Neural cell (in vitro differentiated cells): ENCODE measurements around the gene C1orf167. TPM values are rescaled to one million over a fixed set of nuclear protein-coding genes. Genes with fewer than 3 reads are reported as not detected.

Experiments
- H2AFZ ChIP-seq: fragments of 200-600, 300-800 bp; sonication (generic), shearing (Covaris generic); 2 replicates; pipeline ENCODE4 v1.6.0; 2014; ENCODE audit warnings: low read depth, mild to moderate bottlenecking, antibody characterized with exemption, low read length, moderate library complexity
- H3F3A ChIP-seq: fragments of 200-600 bp; shearing (Covaris generic); 2 replicates; pipeline ENCODE4 v1.6.1; 2016; ENCODE audit warnings: mild to moderate bottlenecking, moderate library complexity, mixed read lengths, antibody characterized with exemption, low read length; ENCODE audit not compliant: insufficient read depth, poor library complexity, severe bottlenecking
- H3K27ac ChIP-seq: fragments of 200-600, 300-800 bp; sonication (generic), shearing (Covaris generic); 2 replicates; pipeline ENCODE4 v1.5.1; 2014; ENCODE audit warnings: mild to moderate bottlenecking, low read length, moderate library complexity
- H3K27me3 ChIP-seq: fragments of 300-800, 200-600 bp; sonication (generic), shearing (Covaris generic); 2 replicates; pipeline ENCODE4 v1.6.0; 2014; ENCODE audit warnings: mild to moderate bottlenecking, low read depth, low read length, moderate library complexity; ENCODE audit not compliant: insufficient read depth
- H3K36me3 ChIP-seq: fragments of 300-800, 200-600 bp; sonication (generic), shearing (Covaris generic); 2 replicates; pipeline ENCODE4 v1.5.1; 2014; ENCODE audit warnings: mild to moderate bottlenecking, antibody characterized with exemption, low read length, moderate library complexity; ENCODE audit not compliant: insufficient read depth
- H3K4me2 ChIP-seq: fragments of 300-800, 200-600 bp; sonication (generic), shearing (Covaris generic); 2 replicates; pipeline ENCODE4 v1.6.0; 2014; ENCODE audit warnings: mild to moderate bottlenecking, low read length
- H3K4me3 ChIP-seq: fragments of 300-800, 200-600 bp; sonication (generic), shearing (Covaris generic); 2 replicates; pipeline ENCODE4 v1.5.1; 2014; ENCODE audit warnings: mild to moderate bottlenecking, low read length, moderate library complexity
- H3K79me2 ChIP-seq: fragments of 200-600 bp; shearing (Covaris generic); replicated peaks from 2 replicates; pipeline ENCODE4 v1.6.0; 2014; ENCODE audit warnings: mild to moderate bottlenecking, low read length, moderate library complexity; ENCODE audit not compliant: insufficient read depth
- H3K9ac ChIP-seq: fragments of 300-800, 200-600 bp; sonication (generic), shearing (Covaris generic); 2 replicates; pipeline ENCODE4 v1.6.1; 2016; ENCODE audit warnings: mild to moderate bottlenecking, low read length, mixed read lengths
- H3K9me2 ChIP-seq: fragments of 200-600 bp; shearing (Covaris generic); 2 replicates; pipeline ENCODE4 v1.6.1; 2016; ENCODE audit warnings: mild to moderate bottlenecking, low read length, mixed read lengths; ENCODE audit not compliant: insufficient read depth
- H3K9me3 ChIP-seq: fragments of 200-600, 300-800 bp; sonication (generic), shearing (Covaris generic); 2 replicates; pipeline ENCODE4 v1.6.1; 2016; ENCODE audit warnings: mild to moderate bottlenecking, mixed run types, low read length, moderate library complexity, mixed read lengths
- H4K20me1 ChIP-seq: fragments of 200-600 bp; shearing (Covaris generic); 2 replicates; pipeline ENCODE4 v1.6.1; 2016; ENCODE audit warnings: mild to moderate bottlenecking, mixed run types; ENCODE audit not compliant: insufficient read depth
- CTCF ChIP-seq: fragments of 450-650 bp; IDR thresholded peaks from 2 replicates; pipeline ENCODE4 v1.5.1; 2014; ENCODE audit warnings: antibody characterized with exemption, mild to moderate bottlenecking, moderate library complexity; ENCODE audit not compliant: poor library complexity, severe bottlenecking
- EP300 ChIP-seq: fragments of 450-650 bp; conservative IDR thresholded peaks from 2 replicates; pipeline ENCODE4 v1.6.1; 2014; ENCODE audit warnings: antibody characterized with exemption, mild to moderate bottlenecking, moderate library complexity; ENCODE audit not compliant: poor library complexity, severe bottlenecking
- EZH2 ChIP-seq: fragments of 200-600, 300-800 bp; shearing (Covaris generic), sonication (generic); IDR thresholded peaks from 2 replicates; pipeline ENCODE4 v1.6.1; 2014; ENCODE audit warnings: antibody characterized with exemption, low read length, borderline replicate concordance, mild to moderate bottlenecking; ENCODE audit not compliant: insufficient read depth, poor library complexity, severe bottlenecking
- MXI1 ChIP-seq: fragments of 450-650 bp; conservative IDR thresholded peaks from 2 replicates; pipeline ENCODE4 v1.6.1; 2014; ENCODE audit warnings: antibody characterized with exemption, mild to moderate bottlenecking; ENCODE audit not compliant: poor library complexity, severe bottlenecking
- POLR2AphosphoS5 ChIP-seq: IDR thresholded peaks from 2 replicates; pipeline ENCODE4 v1.6.1; 2012
- RAD21 ChIP-seq: fragments of 450-650 bp; conservative IDR thresholded peaks from 2 replicates; pipeline ENCODE4 v1.6.1; 2014; ENCODE audit warnings: antibody characterized with exemption, mild to moderate bottlenecking, moderate library complexity
- REST ChIP-seq: IDR thresholded peaks from 2 replicates; pipeline ENCODE4 v1.6.1; 2012; ENCODE audit warnings: borderline replicate concordance
- SMC3 ChIP-seq: fragments of 450-650 bp; conservative IDR thresholded peaks from 2 replicates; pipeline ENCODE4 v1.6.1; 2014; ENCODE audit warnings: antibody characterized with exemption, mild to moderate bottlenecking, moderate library complexity; ENCODE audit not compliant: poor library complexity
- TAF1 ChIP-seq: IDR thresholded peaks from 2 replicates; pipeline ENCODE4 v1.6.1; 2012; ENCODE audit warnings: low read depth
- polyA plus RNA-seq: library from polyadenylated mRNA; depleted of rRNA; stranded (reverse); fragments of >200 nt; gene quantifications from 2 replicates; pipeline ENCODE4 v1.2.3, GENCODE V29; 2014

The C1orf167 gene
- polyA plus RNA-seq, 1 donor from 2014 or later = not detected

- H3K36me3 ChIP-seq = no peaks in the 10 kb centered on the region
Observed at GRCh38 chr1:11794446-11795237, 32.6 kb downstream of the C1orf167 start.

More at GRCh38 chr1:11794446-11795237, 32.6 kb downstream of the C1orf167 start:
- H3F3A ChIP-seq = no peaks in the 10 kb centered on the region
- H3K9ac ChIP-seq = no peak overlapping the region
- no peak overlapping the region for H2AFZ ChIP-seq
- no peaks in the 10 kb centered on the region for H3K9me2 ChIP-seq
- no peaks in the 10 kb centered on the region for H3K9me3 ChIP-seq
- H3K4me2 ChIP-seq = no peak overlapping the region
- H3K4me3 ChIP-seq = no peak overlapping the region
- H3K27ac ChIP-seq = no peak overlapping the region
- no peaks in the 10 kb centered on the region for H3K27me3 ChIP-seq
- TF ChIP-seq MXI1 (no peak), RAD21 (no peak), POLR2AphosphoS5 (no peak), EP300 (no peak), EZH2 (no peak), SMC3 (no peak), CTCF (no peak), REST (no peak), TAF1 (no peak)
- no peaks in the 10 kb centered on the region for H4K20me1 ChIP-seq
- H3K79me2 ChIP-seq = no peaks in the 10 kb centered on the region
